ENCODE measurements around the gene PRKAB2.
"Not testable (repeated sequence)": the region's sequence is repeated elsewhere in the genome, so short reads cannot be mapped to it uniquely, and the experiment has no call there.

The PRKAB2 gene

GRCh38 chr1:147171399-147172167 is 687 bp downstream of the PRKAB2 start:
- DNase-seq: no peak

- DNase-seq: no peak
Measured at GRCh38 chr1:147169840-147170674, 2.2 kb downstream of the PRKAB2 start.

- DNase-seq: no peak
Measured at GRCh38 chr1:147169171-147169570, 3.1 kb downstream of the PRKAB2 start.

GRCh38 chr1:147168626-147169058 is 3.6 kb downstream of the PRKAB2 start:
- no peak for DNase-seq

- DNase-seq: no peak
Measured at GRCh38 chr1:147167365-147167764, 4.9 kb downstream of the PRKAB2 start.

- no peak for DNase-seq
Measured at GRCh38 chr1:147163019-147163418, 9.3 kb downstream of the PRKAB2 start.

- no peak for DNase-seq
Measured at GRCh38 chr1:147162093-147162492, 10.2 kb downstream of the PRKAB2 start.

- not testable (repeated sequence) for DNase-seq
Measured at GRCh38 chr1:147157116-147157515, 15.2 kb downstream of the PRKAB2 start.

GRCh38 chr1:147156642-147157041 is 15.6 kb downstream of the PRKAB2 start:
- no peak for DNase-seq

GRCh38 chr1:147152772-147153171 is 19.5 kb downstream of the PRKAB2 start:
- DNase-seq: no peak

- DNase-seq: no peak
Measured at GRCh38 chr1:147151244-147151643, 21.0 kb downstream of the PRKAB2 start.

- no peak for DNase-seq
Measured at GRCh38 chr1:147142886-147143285, 29.4 kb downstream of the PRKAB2 start.

GRCh38 chr1:147130721-147131120 is 41.5 kb downstream of the PRKAB2 start:
- not testable (repeated sequence) for DNase-seq

- no peak for DNase-seq
Measured at GRCh38 chr1:147129116-147129873, 43.0 kb downstream of the PRKAB2 start.

- no peak for DNase-seq
Measured at GRCh38 chr1:147124266-147124665, 48.0 kb downstream of the PRKAB2 start.

GRCh38 chr1:147117109-147117508 is 55.2 kb downstream of the PRKAB2 start:
- DNase-seq: no peak

GRCh38 chr1:147115496-147115895 is 56.8 kb downstream of the PRKAB2 start:
- no peak for DNase-seq

GRCh38 chr1:147115079-147115478 is 57.2 kb downstream of the PRKAB2 start:
- not testable (repeated sequence) for DNase-seq

GRCh38 chr1:147114353-147114752 is 57.9 kb downstream of the PRKAB2 start:
- DNase-seq: not testable (repeated sequence)

- no peak for DNase-seq
Measured at GRCh38 chr1:147111381-147112130, 60.7 kb downstream of the PRKAB2 start.

- no peak for DNase-seq
Measured at GRCh38 chr1:147110872-147111271, 61.4 kb downstream of the PRKAB2 start.

- DNase-seq: no peak
Measured at GRCh38 chr1:147110434-147110833, 61.8 kb downstream of the PRKAB2 start.

GRCh38 chr1:147109762-147110161 is 62.5 kb downstream of the PRKAB2 start:
- no peak for DNase-seq
